Skin of body (tissue), 3 donors: ENCODE results near the gene EIF5A. TPM values are rescaled to one million over a fixed set of nuclear protein-coding genes. Genes with fewer than 3 reads are reported as not detected.
A peak's percentile ranks its signal among the peaks of the same experiment; 100 is the strongest.

Experiments
- DNase-seq: peaks from one replicate; lab custom pipeline; 2025; lab: John Stamatoyannopoulos, UW
- small RNA-seq: library from RNA; depleted of rRNA; stranded (forward); fragments of <200 nt; gene quantifications from one replicate; pipeline ENCODE3, GENCODE V24; 2014; ENCODE audit warnings: low replicate concordance
- total RNA-seq: library from RNA; depleted of rRNA; stranded (reverse); fragments of >200 nt; gene quantifications from one replicate; pipeline ENCODE4 v1.2.3, GENCODE V29; 2014

Gene EIF5A
- total RNA-seq, 1 donor from 2014 or later, result 186 TPM

DNA sequence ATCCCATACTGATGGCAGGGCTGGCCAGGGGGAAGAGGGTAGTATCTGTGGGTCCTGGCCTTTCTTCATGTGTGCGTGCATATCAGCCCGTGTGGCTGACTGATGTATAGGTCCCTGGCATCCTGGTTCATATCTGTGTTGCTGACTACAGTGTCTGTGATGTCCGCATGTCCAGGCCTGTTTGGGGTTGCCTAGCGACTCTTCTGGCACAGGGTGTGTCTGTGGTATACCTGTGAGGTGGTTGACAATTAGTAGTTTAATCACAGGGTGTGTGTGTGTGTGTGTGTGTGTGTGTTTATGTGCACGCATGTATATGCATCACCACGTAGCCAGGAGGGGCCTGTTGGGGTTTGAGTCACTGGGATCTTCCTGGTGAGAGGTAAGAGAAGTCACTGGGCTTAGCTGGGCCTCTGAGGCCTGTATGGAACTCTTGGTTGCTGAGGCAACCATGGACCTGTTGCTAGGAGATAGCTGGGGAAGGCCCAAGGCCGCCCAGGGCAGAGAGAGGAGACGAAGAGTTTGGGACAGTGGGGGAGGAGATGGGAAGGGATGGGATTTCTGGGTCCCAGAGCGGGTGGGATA lies 46.9 kb downstream of the EIF5A start:
- DNase-seq, result peak; percentile 31

DNA sequence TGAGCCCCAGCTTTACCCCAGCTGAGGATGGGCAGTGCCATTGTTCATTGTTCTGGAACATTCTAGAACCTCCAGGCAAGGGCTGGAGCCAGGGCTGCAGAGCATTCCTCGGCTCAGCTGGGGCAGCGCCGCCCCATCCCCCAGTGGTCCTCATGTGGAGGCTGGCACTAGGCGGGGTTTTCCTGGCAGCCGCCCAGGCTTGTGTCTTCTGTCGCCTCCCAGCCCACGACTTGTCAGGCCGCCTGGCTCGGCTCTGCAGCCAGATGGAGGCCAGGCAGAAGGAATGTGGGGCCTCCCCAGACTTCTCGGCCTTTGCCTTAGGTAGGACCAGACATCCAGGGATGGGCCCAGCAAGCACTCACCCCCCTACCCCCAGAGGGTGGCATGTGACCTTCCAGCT lies 47.6 kb downstream of the EIF5A start, which contains the start of gene TMEM95:
TSS of gene TMEM95 (plus strand) at position 104 of the 400 bp plus-strand sequence. CDS start at position 153, 49 bp downstream.
- DNase-seq, result peak; percentile 38

DNA sequence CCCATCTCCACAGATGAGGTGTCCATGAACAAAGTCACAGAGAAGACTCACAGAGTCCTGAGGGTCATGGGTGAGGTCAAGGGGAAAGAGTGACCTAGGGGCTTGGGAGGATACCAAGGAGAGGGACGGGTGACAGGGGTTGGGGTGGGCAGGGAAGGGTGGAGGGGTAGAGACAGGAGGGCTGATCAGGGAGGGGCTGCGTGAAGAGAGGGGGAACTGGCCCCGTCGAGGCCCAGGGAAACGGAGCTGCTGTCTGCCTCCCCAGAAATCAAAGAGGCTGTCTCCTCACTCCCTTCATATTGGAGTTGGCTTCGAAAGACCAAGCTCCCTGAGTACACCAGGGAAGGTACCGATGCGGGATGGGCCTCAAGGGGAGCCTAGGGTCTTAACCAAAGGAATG lies 48.1 kb downstream of the EIF5A start:
- DNase-seq, result no peak

DNA sequence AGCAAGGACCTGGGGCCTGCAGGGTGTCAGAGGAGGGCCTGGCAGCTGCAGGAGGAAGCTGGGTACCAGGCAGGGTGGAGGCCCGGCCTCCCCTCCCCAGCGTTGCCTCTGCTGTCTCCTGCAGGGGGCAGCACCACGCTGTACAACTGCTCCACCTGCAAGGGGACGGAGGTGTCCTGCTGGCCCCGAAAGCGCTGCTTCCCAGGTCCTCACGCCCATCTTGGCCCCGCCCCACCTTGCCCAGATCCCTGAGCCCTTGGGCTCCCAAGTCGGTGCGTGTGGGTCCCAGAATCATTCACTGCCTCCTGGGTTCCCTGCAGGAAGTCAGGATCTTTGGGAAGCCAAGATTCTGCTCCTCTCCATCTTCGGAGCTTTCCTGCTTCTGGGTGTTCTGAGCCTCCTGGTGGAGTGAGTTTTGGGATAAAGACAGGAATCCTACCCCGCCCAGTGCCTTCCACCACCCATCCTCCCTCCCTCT lies 48.7 kb downstream of the EIF5A start:
- DNase-seq, result peak; percentile 42

DNA sequence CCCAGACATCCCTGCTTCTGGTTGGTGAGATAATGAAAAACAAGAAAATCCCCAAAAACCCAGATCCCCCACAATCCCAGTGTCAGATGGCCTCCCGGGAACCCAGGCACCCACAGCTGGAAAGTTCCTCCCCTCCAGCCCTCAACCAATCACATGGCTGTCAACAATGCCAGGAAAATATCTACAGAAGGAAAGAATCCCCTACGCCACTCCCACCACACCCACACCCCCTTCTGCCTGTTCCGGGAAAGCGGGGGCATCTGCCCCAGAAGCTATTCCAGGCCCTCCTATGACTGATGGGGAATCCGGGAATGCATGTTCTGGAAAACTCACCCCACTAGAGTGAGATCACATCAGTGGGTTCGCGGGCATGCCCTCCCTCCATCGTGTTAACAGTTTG lies 49.3 kb downstream of the EIF5A start:
- peak; percentile 37 for DNase-seq

DNA sequence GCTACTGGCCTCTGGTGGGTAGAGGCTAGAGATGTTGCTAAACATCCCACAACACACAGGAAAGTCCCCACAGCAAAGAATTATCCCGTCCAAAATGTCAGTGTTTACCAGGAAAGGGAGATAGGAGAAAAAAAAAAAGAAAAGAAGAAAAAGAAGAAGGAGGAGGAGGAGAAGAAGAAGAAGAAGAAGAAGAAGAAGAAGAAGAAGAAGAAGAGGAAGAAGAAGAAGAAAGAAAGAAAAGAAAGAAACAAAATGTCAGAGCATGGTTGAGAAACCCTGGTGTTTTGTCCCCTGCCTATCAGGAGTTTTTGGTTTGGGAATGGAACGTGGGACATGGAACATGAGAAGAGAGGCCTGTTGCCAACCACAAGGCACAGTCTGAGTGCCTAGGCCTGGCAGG lies 50.0 kb downstream of the EIF5A start:
- DNase-seq, result no peak

DNA sequence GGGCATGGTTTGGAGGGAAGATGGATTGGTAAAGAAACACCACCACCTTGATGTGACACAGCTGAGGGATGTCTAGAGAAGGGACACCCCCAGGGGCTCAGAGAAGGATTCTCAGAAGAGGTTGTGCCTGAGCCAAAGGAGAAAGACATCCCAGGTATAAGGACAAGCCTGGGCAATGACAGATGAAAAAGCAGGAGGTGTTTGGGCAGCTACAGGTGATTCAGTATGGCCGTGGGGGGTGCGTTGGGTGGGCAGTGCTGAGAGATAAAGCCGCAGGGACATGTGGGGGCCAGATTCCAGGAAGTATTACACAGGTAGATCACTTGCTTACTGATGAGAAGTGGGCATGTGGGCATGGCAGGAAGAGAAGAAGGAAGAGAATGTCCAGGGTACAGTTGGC lies 54.5 kb downstream of the EIF5A start:
- DNase-seq, result no peak

Small RNAs within 50 kb of the gene (small RNA-seq; reads per million reads assigned to genes)
- not detected for gene AC026954.2
- not detected for gene RF00019

Other genes starting within 250 kb of the EIF5A start
- gene CLEC10A, start 227.4 kb upstream of the EIF5A start, total RNA-seq, result 3.7 TPM
- gene ASGR2, start 192.8 kb upstream of the EIF5A start, total RNA-seq, result 0.39 TPM
- gene ASGR1, start 128.3 kb upstream of the EIF5A start, total RNA-seq, result 3.7 TPM
- 16.5 TPM for gene DLG4, start 87.8 kb upstream of the EIF5A start, total RNA-seq
- 261 TPM for gene ACADVL, start 87.7 kb upstream of the EIF5A start, total RNA-seq
- 47.5 TPM for gene DVL2, start 73.1 kb upstream of the EIF5A start, total RNA-seq
- gene PHF23, start 68.2 kb upstream of the EIF5A start, total RNA-seq, result 27.0 TPM
- gene GABARAP, start 65.2 kb upstream of the EIF5A start, total RNA-seq, result 223 TPM
- gene CTDNEP1, start 55.9 kb upstream of the EIF5A start, total RNA-seq, result 44.1 TPM
- gene ELP5, start 55.4 kb upstream of the EIF5A start, total RNA-seq, result 27.5 TPM
- 5.4 TPM for gene CLDN7, start 45.1 kb upstream of the EIF5A start, total RNA-seq
- 11.7 TPM for gene SLC2A4, start 25.9 kb upstream of the EIF5A start, total RNA-seq
- gene YBX2, start 13.0 kb upstream of the EIF5A start, total RNA-seq, result 1.3 TPM
- 17.2 TPM for gene GPS2, start 7.7 kb downstream of the EIF5A start, total RNA-seq
- gene NEURL4, start 21.7 kb downstream of the EIF5A start, total RNA-seq, result 14.2 TPM
- 4.7 TPM for gene ACAP1, start 28.9 kb downstream of the EIF5A start, total RNA-seq
- gene KCTD11, start 44.5 kb downstream of the EIF5A start, total RNA-seq, result 6.3 TPM
- not detected for gene TMEM95, start 47.5 kb downstream of the EIF5A start, total RNA-seq
- 2.5 TPM for gene TNK1, start 73.5 kb downstream of the EIF5A start, total RNA-seq
- 16.0 TPM for gene PLSCR3, start 86.9 kb downstream of the EIF5A start, total RNA-seq
- gene TMEM256, start 96.5 kb downstream of the EIF5A start, total RNA-seq, result 75.9 TPM
- gene NLGN2, start 100.2 kb downstream of the EIF5A start, total RNA-seq, result 8.8 TPM
- not detected for gene SPEM1, start 112.7 kb downstream of the EIF5A start, total RNA-seq
- not detected for gene SPEM2, start 118.0 kb downstream of the EIF5A start, total RNA-seq
- not detected for gene SPEM3, start 121.2 kb downstream of the EIF5A start, total RNA-seq
- 3.3 TPM for gene TMEM102, start 127.8 kb downstream of the EIF5A start, total RNA-seq
- gene FGF11, start 131.9 kb downstream of the EIF5A start, total RNA-seq, result 3.4 TPM
- gene CHRNB1, start 137.4 kb downstream of the EIF5A start, total RNA-seq, result 12.5 TPM
- 16.7 TPM for gene ZBTB4, start 172.0 kb downstream of the EIF5A start, total RNA-seq
- gene SLC35G6, start 173.8 kb downstream of the EIF5A start, total RNA-seq, result not detected
- 73.0 TPM for gene POLR2A, start 176.7 kb downstream of the EIF5A start, total RNA-seq
- gene TNFSF12, start 241.4 kb downstream of the EIF5A start, total RNA-seq, result 4.5 TPM